ENCODE results near the gene UBASH3B.

GRCh38 chr11:122779047-122779629, 123.6 kb downstream of the UBASH3B start:
- TF ChIP-seq CTCF (IDR thresholded peaks at IDR 0.05; ENCODE audit: low read depth, low read length), result no peak
- TF ChIP-seq EZH2phosphoT487 (IDR thresholded peaks at IDR 0.05; ENCODE audit: low read depth), result no peak
